GM19099 (cell line): ENCODE measurements around the gene PCBP1.

Experiments
- POLR2A ChIP-seq: IDR thresholded peaks from 3 replicates; pipeline ENCODE4 v1.6.1; 2011; ENCODE audit warnings: low read depth; ENCODE audit not compliant: insufficient read length; ENCODE audit errors: extremely low read depth

The PCBP1 gene

GRCh38 chr2:70069049-70069448 lies 18.2 kb upstream of the PCBP1 start:
- no peak for TF ChIP-seq POLR2A

DNA sequence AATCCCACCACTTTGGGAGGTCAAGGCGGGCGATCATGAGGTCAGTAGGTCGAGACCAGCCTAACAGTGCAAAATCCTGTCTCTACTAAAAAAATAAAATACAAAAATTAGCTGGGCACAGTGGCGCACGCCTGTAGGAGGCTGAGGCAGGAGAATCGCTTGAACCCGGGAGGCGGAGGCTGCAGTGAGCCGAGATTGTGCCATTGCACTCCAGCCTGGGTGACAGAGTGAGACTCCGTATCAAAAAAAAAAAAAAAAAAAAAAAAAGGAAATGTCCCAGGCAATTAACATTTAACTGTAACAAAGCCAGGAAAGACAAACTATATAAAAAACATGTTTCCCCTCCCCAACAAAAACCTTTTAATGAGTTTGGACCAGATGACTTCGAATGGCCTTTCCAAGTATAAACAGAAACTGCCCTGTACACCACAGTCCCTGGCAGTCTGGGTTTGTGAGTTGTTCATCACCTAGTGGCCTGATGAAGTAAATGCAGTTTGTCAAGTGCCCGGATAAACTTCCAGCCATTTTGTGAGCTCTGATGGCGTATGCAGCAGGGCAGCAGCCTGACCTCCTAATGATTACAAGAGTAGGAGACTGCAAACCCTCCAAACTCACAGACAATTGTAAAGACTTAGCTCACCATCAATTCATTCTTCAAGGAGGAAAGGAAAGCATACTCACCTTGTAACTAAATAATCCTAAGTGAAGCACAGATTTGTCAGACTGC lies 16.6 kb upstream of the PCBP1 start:
- no peak for TF ChIP-seq POLR2A

- no peak for TF ChIP-seq POLR2A
These were observed 13.8 kb upstream of the PCBP1 start for GRCh38 chr2:70073493-70073892.

- no peak for TF ChIP-seq POLR2A
These were observed 8.9 kb upstream of the PCBP1 start for GRCh38 chr2:70078384-70078783.

GRCh38 chr2:70080610-70081200 lies 6.6 kb upstream of the PCBP1 start:
- no peak for TF ChIP-seq POLR2A

GRCh38 chr2:70081221-70081620 lies 6.1 kb upstream of the PCBP1 start:
- TF ChIP-seq POLR2A = no peak

DNA sequence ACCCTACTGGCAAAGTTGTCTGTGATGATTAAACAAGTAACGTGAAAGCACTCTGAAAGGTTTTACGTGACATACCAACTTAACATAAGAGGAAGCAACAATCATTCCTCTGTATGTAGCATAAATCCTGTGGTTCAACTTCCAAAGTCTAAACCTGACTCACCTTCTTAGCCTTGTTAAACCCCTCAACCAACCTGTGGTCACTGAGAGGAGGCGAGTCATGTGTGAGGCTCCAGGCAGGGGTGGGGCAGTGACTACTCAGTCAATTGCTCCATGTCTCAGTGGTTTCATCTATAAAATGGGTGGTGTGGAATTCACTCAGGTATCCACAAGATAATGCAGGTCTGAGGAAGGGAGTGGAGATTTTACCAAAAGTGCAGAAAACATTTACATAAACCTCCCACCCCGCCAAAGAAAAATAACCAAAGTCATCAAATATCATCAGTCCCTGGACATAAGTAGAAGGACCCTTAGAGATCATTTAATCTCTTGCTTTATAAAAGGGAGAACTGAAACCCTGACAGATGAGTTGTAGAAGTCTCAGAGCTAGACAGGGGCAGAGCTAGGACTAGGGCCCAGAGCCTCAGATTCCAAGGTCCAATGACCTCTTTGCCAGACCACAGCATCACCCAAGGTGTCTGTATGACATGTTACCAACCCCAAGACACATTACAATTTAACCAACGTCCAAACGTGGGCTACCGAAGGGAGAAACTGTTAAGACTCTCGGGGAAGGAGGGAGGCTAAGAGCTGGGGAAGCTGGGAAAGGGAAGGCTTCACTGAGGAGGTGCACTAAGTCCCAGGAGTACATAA lies 3.7 kb upstream of the PCBP1 start:
- no peak for TF ChIP-seq POLR2A

DNA sequence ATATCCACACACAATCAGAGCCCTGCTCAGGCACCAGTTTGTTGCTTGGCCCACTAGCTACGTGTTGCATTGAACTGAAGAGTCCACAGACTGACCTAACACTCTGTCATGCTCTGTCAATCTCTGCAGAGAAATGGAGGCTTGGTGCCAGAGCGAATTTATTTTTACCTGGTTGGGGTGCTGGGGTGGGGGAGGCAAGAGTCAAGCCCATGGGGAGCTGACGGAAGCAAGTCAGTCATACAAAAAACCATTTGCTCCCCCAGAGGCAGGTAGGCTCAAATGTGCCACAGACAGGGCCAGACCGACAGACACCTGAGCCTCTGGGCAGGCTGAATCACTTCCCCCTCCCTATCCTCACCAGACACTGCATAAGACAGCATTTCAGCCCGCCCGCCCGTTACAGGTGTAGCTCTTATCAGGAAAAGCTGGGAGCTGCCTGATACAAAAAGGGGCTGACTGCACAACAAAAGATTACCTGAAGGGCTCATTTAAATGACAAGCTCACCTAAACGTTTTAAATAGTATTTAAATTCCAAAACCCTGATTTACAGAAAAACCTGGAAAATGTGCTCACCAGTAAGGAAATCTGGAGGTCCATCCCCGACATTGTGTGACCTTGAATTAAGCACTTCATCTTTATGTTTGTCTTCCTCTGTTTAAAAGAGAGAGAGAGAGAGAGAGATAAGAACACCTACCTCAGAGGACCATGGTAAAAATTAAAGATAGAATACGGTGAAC lies 2.1 kb upstream of the PCBP1 start:
- TF ChIP-seq POLR2A = peak; percentile 59

GRCh38 chr2:70085711-70086277 lies 1.5 kb upstream of the PCBP1 start:
- no peak for TF ChIP-seq POLR2A

DNA sequence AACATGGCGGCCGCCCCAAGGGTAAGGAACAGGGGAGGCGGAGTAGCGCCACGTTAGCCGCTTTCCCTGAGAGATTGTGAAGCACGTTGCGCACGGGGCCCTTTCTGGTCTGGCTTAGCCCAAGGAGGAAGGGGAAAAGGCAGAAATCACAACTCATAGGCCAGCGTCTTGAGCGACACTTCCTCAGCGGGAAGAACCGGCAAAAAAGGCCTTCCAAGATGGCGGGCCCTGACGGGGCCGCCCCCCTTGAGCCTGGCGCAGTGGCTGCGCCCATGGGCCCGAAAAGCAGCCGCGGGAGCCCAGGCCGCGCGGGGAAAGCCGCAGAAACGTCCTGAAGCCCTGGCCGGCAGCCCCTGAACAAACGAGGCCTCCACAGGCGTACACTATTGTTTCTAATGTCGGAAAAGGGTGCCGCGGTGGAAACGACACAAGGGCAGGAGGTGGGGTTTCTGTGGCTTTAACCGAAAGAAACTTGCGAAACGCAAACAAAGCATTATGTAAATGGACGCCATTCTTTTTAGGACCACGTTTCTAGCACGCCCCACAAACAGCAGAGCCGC lies 919 bp upstream of the PCBP1 start:
- peak; percentile 79 for TF ChIP-seq POLR2A

DNA sequence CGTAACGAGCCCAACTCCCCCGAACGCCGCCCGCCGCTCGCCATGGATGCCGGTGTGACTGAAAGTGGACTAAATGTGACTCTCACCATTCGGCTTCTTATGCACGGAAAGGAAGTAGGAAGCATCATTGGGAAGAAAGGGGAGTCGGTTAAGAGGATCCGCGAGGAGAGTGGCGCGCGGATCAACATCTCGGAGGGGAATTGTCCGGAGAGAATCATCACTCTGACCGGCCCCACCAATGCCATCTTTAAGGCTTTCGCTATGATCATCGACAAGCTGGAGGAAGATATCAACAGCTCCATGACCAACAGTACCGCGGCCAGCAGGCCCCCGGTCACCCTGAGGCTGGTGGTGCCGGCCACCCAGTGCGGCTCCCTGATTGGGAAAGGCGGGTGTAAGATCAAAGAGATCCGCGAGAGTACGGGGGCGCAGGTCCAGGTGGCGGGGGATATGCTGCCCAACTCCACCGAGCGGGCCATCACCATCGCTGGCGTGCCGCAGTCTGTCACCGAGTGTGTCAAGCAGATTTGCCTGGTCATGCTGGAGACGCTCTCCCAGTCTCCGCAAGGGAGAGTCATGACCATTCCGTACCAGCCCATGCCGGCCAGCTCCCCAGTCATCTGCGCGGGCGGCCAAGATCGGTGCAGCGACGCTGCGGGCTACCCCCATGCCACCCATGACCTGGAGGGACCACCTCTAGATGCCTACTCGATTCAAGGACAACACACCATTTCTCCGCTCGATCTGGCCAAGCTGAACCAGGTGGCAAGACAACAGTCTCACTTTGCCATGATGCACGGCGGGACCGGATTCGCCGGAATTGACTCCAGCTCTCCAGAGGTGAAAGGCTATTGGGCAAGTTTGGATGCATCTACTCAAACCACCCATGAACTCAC lies 673 bp downstream of the PCBP1 start:
- peak; percentile 46 for TF ChIP-seq POLR2A

GRCh38 chr2:70088598-70089219 lies 1.4 kb downstream of the PCBP1 start:
- no peak for TF ChIP-seq POLR2A
